Transverse colon (tissue), 3 donors: ENCODE measurements around the gene MEPCE.

Experiments used
- EP300 ChIP-seq: sonication (generic); formaldehyde crosslinking; IDR thresholded peaks from one replicate; pipeline ENCODE4 v1.6.1; 2017; ENCODE audit warnings: antibody characterized with exemption, low read depth
- TF ChIP-seq, protein P1 (sequence below), 5 experiments: fragments of 200-600 bp in 3 of 5; fragments of 450-650 bp in 2 of 5; sonication (generic) in 3 of 5; IDR thresholded peaks; 1 replicate in 2 of 5; 2 replicates in 3 of 5; pipeline ENCODE4 v1.5.1; 2016 to 2017; ENCODE audit warnings: antibody characterized with exemption in 5 of 5, inconsistent platforms in 3 of 5, mild to moderate bottlenecking in 2 of 5, moderate library complexity in 1 of 5

DNA sequence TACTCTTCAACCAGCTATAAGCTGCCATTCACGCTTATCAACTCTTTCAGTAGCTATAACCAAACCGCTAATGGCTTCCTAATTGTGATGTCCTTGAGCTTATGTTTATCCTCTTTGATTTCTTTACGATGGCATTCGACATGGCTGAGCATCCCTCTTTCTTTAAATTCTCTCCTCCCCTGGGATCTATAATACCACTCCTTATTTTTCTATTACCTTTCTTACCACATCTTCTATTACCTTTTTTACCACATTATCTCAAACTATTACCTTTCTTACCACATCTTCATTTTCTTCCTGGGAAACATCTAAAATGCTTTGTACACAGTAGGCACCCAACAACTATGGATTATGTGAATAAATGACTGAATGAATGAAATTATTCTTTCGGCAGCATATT is 14.2 kb upstream of the MEPCE start:
- TF ChIP-seq, protein P1, sequence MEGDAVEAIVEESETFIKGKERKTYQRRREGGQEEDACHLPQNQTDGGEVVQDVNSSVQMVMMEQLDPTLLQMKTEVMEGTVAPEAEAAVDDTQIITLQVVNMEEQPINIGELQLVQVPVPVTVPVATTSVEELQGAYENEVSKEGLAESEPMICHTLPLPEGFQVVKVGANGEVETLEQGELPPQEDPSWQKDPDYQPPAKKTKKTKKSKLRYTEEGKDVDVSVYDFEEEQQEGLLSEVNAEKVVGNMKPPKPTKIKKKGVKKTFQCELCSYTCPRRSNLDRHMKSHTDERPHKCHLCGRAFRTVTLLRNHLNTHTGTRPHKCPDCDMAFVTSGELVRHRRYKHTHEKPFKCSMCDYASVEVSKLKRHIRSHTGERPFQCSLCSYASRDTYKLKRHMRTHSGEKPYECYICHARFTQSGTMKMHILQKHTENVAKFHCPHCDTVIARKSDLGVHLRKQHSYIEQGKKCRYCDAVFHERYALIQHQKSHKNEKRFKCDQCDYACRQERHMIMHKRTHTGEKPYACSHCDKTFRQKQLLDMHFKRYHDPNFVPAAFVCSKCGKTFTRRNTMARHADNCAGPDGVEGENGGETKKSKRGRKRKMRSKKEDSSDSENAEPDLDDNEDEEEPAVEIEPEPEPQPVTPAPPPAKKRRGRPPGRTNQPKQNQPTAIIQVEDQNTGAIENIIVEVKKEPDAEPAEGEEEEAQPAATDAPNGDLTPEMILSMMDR (IDR thresholded peaks at IDR 0.05): no peak
- TF ChIP-seq EP300: no peak
